Muscle of leg (tissue), 11 donors: ENCODE results near the gene SLC5A1. TPM values are rescaled to one million over a fixed set of nuclear protein-coding genes. Genes with fewer than 3 reads are reported as not detected.
"Not testable (repeated sequence)": the region's sequence is repeated elsewhere in the genome, so short reads cannot be mapped to it uniquely, and the experiment has no call there.

ENCODE experiments used
- DNase-seq: peaks from one replicate; pipeline ENCODE4 v3.0.0; 2013
- H3K27ac ChIP-seq: one replicate; pipeline ENCODE4 v1.5.1; 2013; ENCODE audit warnings: mild to moderate bottlenecking, low read length, control low read depth
- H3K27me3 ChIP-seq: one replicate; pipeline ENCODE4 v1.6.1; 2013; ENCODE audit warnings: low read length; ENCODE audit not compliant: control insufficient read depth, insufficient read depth
- H3K36me3 ChIP-seq: one replicate; pipeline ENCODE4 v1.6.1; 2013; ENCODE audit warnings: low read length; ENCODE audit not compliant: control insufficient read depth, insufficient read depth
- H3K4me1 ChIP-seq: one replicate; pipeline ENCODE4 v1.6.1; 2013; ENCODE audit warnings: low read length; ENCODE audit not compliant: control insufficient read depth, insufficient read depth
- H3K4me3 ChIP-seq: one replicate; pipeline ENCODE4 v1.5.1; 2013; ENCODE audit warnings: low read length, control low read depth
- H3K9me3 ChIP-seq: replicated peaks from 2 replicates; pipeline ENCODE4 v1.6.1; 2013; ENCODE audit warnings: low read depth, low read length; ENCODE audit not compliant: control insufficient read depth
- WGBS: methylation state at CpG from one replicate; pipeline ENCODE4 v1.1.5; 2013; ENCODE audit warnings: missing lambda C conversion rate; ENCODE audit not compliant: insufficient coverage; 5-methylcytosine and 5-hydroxymethylcytosine counted together
- polyA plus RNA-seq, 8 donors: library from polyadenylated mRNA; unstranded; fragments of 120-200 nt; gene quantifications; one replicate each; pipeline versions ENCODE4 v1.2.1 to v1.2.3, GENCODE V29; 2013; ENCODE audit warnings: inconsistent platforms in 1 of 8, low replicate concordance in 1 of 8; ENCODE audit not compliant: insufficient read length in 8 of 8, insufficient read depth in 1 of 8
- total RNA-seq: library from RNA; stranded (reverse); fragments of 120-200 nt; gene quantifications from one replicate; pipeline ENCODE4 v1.2.4, GENCODE V29; 2013

SLC5A1 gene
- total and polyA plus RNA-seq, 9 donors = 0.58 to 16.1 (median 3.7) TPM

GRCh38 chr22:32119568-32120235 is 76.6 kb downstream of the SLC5A1 start:
- 84% methylated on average over 11 of the region's 15 CpGs for WGBS

DNA sequence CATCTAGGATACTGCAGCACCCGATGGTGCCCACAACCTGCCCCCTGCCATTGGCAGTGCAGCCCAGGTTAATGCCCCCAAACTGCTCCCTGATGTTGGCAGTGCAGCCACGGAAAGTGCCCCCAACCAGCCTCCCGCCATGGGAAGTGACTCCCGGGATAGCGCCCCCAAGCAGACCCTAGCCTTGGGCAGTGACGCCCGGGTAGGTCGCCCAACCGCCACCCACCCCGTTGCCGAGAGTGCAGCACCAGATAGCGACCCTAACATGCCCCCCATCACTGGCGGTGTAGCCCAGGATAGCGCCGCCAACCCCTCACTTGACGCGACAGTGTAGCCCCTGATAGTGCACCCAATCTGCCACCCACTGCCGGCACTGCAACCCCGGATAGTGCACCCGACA is 77.5 kb downstream of the SLC5A1 start:
- no peaks in the 10 kb centered on the region for H3K27me3 ChIP-seq
- 96% methylated on average over 16 of the region's 20 CpGs for WGBS
- no peak overlapping the region for H3K4me3 ChIP-seq
- H3K27ac ChIP-seq = no peak overlapping the region
- no peaks in the 10 kb centered on the region for H3K36me3 ChIP-seq
- DNase-seq = no peak
- no peaks in the 10 kb centered on the region for H3K4me1 ChIP-seq
- no peaks in the 10 kb centered on the region for H3K9me3 ChIP-seq

More at GRCh38 chr22:32119568-32120235, 76.6 kb downstream of the SLC5A1 start:
- H3K9me3 ChIP-seq = no peaks in the 10 kb centered on the region
- no peak for DNase-seq
- no peaks in the 10 kb centered on the region for H3K27me3 ChIP-seq
- H3K27ac ChIP-seq = no peak overlapping the region
- H3K4me1 ChIP-seq = no peaks in the 10 kb centered on the region
- no peak overlapping the region for H3K4me3 ChIP-seq
- H3K36me3 ChIP-seq = no peaks in the 10 kb centered on the region

- H3K4me3 ChIP-seq = no peak overlapping the region
- no peaks in the 10 kb centered on the region for H3K4me1 ChIP-seq
- H3K27ac ChIP-seq = no peak overlapping the region
- no peak for DNase-seq
- no peaks in the 10 kb centered on the region for H3K36me3 ChIP-seq
- H3K27me3 ChIP-seq = no peaks in the 10 kb centered on the region
- no peaks in the 10 kb centered on the region for H3K9me3 ChIP-seq
- 84% methylated on average over 12 of the region's 15 CpGs for WGBS
Observed at GRCh38 chr22:32122899-32123298, 79.8 kb downstream of the SLC5A1 start.

DNA sequence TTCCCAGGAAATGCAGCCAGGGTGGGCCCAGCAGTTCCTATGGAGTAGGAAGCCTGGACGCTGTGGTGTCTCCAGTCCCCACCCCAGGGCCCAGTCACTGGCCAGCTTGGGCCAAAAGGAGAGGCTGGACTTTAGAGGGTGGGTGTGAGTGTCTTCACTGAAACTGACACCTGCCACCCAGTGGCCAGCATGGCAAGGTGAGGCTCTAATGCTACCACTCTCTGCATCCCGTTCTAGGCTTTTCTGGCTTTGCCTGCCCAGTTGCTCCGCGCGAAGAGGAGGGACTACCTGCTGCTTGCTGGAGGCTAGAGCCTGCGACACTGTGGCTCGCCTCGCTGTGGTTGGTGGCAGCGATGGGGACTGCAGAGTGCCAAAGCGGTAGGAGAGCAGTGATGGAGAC is 80.6 kb downstream of the SLC5A1 start:
- WGBS = 68% methylated on average over 9 of the region's 10 CpGs
- Histone ChIP-seq H3K4me1 (no peaks in the 10 kb centered on the region), H3K27me3 (no peaks in the 10 kb centered on the region), H3K9me3 (no peaks in the 10 kb centered on the region), H3K36me3 (no peaks in the 10 kb centered on the region), H3K27ac (no peak overlapping the region), H3K4me3 (no peak overlapping the region)
- no peak for DNase-seq

- H3K27ac ChIP-seq = no peak overlapping the region
- no peak for DNase-seq
- 73% methylated on average over 2 of the region's 4 CpGs for WGBS
Observed at GRCh38 chr22:32127904-32128303, 84.8 kb downstream of the SLC5A1 start.

GRCh38 chr22:32130464-32130863 is 87.4 kb downstream of the SLC5A1 start:
- Histone ChIP-seq H3K4me3 (no peak overlapping the region), H3K4me1 (no peaks in the 10 kb centered on the region), H3K27ac (no peak overlapping the region), H3K27me3 (no peaks in the 10 kb centered on the region), H3K9me3 (no peaks in the 10 kb centered on the region), H3K36me3 (no peaks in the 10 kb centered on the region)
- no peak for DNase-seq
- WGBS = 73% methylated on average over 2 of the region's 2 CpGs

More at GRCh38 chr22:32127904-32128303, 84.8 kb downstream of the SLC5A1 start:
- Histone ChIP-seq H3K9me3 (no peaks in the 10 kb centered on the region), H3K4me3 (no peak overlapping the region), H3K27me3 (no peaks in the 10 kb centered on the region), H3K4me1 (no peaks in the 10 kb centered on the region), H3K36me3 (no peaks in the 10 kb centered on the region)

- WGBS = 92% methylated on average over 11 of the region's 11 CpGs
- DNase-seq = no peak
- Histone ChIP-seq H3K36me3 (no peaks in the 10 kb centered on the region), H3K4me1 (no peaks in the 10 kb centered on the region), H3K27me3 (no peaks in the 10 kb centered on the region), H3K4me3 (no peak overlapping the region), H3K9me3 (no peaks in the 10 kb centered on the region), H3K27ac (no peak overlapping the region)
Observed at GRCh38 chr22:32132126-32132525, 89.1 kb downstream of the SLC5A1 start.

DNA sequence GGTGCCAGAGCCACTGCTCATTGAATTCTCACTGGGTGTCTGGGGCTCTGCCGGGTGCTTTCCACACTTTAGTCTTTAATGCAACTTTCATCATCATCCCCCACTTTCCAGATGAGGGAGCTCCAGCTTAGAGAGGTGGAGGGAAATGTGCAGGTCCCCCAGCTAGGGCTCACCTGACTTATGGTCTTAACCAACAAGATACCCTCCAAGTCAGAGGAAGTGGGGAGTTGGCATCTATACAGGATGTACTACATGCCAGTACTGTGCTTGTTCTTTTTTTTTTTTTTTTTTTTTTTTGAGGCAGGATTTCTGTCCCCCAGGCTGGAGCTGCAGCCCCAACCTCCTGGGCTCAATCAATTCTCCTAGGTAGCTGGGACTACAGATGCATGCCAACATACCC is 89.7 kb downstream of the SLC5A1 start:
- no peak overlapping the region for H3K4me3 ChIP-seq
- WGBS = no CpG with 5 or more reads among the region's 1 CpG

DNA sequence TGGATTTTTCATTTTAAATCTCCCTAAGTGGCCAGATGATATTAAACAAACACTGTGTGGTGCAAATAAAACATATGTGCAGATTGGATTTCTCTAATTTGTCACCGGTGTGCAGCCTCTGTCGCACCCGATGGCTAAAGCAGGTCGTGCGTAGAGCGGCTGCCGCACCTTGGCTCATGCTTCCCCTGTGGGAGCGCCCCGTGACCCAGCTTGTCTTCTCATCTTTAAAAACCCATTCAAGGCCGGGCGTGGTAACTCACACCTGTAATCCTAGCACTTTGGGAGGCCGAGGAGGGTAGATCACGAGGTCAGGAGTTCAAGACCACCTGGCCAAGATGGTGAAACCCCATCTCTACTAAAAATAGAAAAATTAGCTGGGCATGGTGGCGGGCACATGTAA is 91.7 kb downstream of the SLC5A1 start:
- H3K9me3 ChIP-seq, H3K27me3 ChIP-seq, H3K4me1 ChIP-seq, H3K4me3 ChIP-seq, DNase-seq, H3K36me3 ChIP-seq, H3K27ac ChIP-seq: not testable (repeated sequence)
- WGBS = 57% methylated on average over 11 of the region's 14 CpGs

More for the DNA sequence above, 89.7 kb downstream of the SLC5A1 start:
- DNase-seq = no peak
- Histone ChIP-seq H3K9me3 (no peaks in the 10 kb centered on the region), H3K36me3 (no peaks in the 10 kb centered on the region), H3K27me3 (no peaks in the 10 kb centered on the region), H3K27ac (no peak overlapping the region), H3K4me1 (no peaks in the 10 kb centered on the region)

- H3K9me3 ChIP-seq, H3K36me3 ChIP-seq, H3K27me3 ChIP-seq, DNase-seq, H3K4me1 ChIP-seq, H3K4me3 ChIP-seq, H3K27ac ChIP-seq: not testable (repeated sequence)
- WGBS = 100% methylated on average over 1 of the region's 3 CpGs
Observed at GRCh38 chr22:32135958-32136357, 92.9 kb downstream of the SLC5A1 start.

DNA sequence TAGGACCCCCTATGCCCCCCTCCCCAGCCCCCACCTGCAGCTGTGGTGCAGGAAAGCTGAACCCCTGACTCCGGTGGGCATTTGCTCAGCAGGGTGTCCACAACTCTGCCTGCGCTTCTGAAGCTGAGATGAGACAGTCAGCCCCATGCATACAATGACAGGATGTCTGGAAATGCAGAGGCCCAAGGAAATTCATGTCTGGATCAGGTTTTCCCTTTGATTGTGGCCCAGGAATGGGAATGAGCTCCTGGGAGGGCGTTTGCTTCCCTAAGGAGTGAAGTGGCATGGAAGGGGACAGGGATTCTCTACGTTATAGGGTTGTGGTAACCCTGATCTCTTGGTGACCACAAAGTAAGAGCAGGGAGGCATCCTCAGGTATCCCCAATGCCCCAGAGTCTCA is 93.8 kb downstream of the SLC5A1 start:
- H3K36me3 ChIP-seq, H3K9me3 ChIP-seq, H3K27me3 ChIP-seq, H3K4me3 ChIP-seq, H3K27ac ChIP-seq, DNase-seq, H3K4me1 ChIP-seq: not testable (repeated sequence)
- 57% methylated on average over 1 of the region's 4 CpGs for WGBS
